ENCODE measurements around the gene CCER1. TPM values are rescaled to one million over a fixed set of nuclear protein-coding genes. Genes with fewer than 3 reads are reported as not detected.

CCER1 gene
- total and polyA plus RNA-seq, 9 of the 15 experiments (the other 6 are each of a cell fraction or from before 2014, with no cell fraction given): not detected

DNA sequence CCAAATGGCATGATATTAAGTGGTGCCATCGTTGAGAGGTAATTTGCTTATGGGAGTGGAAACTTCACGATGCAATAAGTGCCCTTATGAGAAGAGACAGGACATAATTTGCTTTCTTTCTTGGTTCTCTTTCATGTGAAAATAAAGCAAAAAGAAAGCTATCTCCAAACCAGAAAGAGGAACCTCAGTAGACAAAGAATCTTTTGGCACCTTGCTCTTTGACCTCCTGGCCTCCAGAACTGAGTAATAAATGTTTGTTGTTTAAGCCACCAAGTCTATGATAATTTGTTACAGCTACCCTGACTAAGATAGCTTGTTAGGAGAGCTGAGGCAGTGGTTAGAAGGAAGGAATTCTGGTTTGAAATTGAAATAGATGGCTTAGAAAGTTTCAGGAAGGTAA is 39.6 kb downstream of the CCER1 start:
- FAIRE-seq: no peak
- no peak overlapping the region for H3K9ac ChIP-seq (ENCODE audit: insufficient read depth in 1 of 2, low read depth in 2 of 2, low read length in 2 of 2)
- no peak for DNase-seq (ENCODE audit: extremely low read depth in 1 of 4, low spot score in 3 of 4)
- no peaks in the 10 kb centered on the region for H4K20me1 ChIP-seq (replicated peaks; ENCODE audit: control insufficient read depth, insufficient read depth, low read length)
- ChIA-PET CTCF (ENCODE audit: low intra/inter-chr PET ratio) (no interaction called here), POLR2A (interaction anchor here (1.1 kb wide), 1 partner anchor 9 kb away, joined by 3 read pairs; no protein-coding TSS in a partner anchor)
- H3K9me1 ChIP-seq (ENCODE audit: control insufficient read depth, insufficient read depth, low read length): no peaks in the 10 kb centered on the region
- no peaks in the 10 kb centered on the region for H3K36me3 ChIP-seq (ENCODE audit: control insufficient read depth, insufficient read depth, low read length)
- TF ChIP-seq RERE (CRISPR knock-in tag; IDR thresholded peaks at IDR 0.05; ENCODE audit: borderline replicate concordance): no peak
- no peak for TF ChIP-seq ETS2 (tag; IDR thresholded peaks at IDR 0.05; ENCODE audit: borderline replicate concordance, poor library complexity, severe bottlenecking)
- TF ChIP-seq ZC3H4 (CRISPR knock-in tag; IDR thresholded peaks at IDR 0.05; ENCODE audit: borderline replicate concordance): no peak
- TF ChIP-seq PCBP2 (IDR thresholded peaks at IDR 0.05; ENCODE audit: low read depth, low read length, poor library complexity, severe bottlenecking): no peak
- TF ChIP-seq ZNF124 (CRISPR knock-in tag; IDR thresholded peaks at IDR 0.05): no peak
- no peak for TF ChIP-seq ZNF282 (CRISPR knock-in tag; IDR thresholded peaks at IDR 0.05)
- TF ChIP-seq NFXL1 (CRISPR knock-in tag; IDR thresholded peaks at IDR 0.05): no peak
- TF ChIP-seq CBX8 (IDR thresholded peaks at IDR 0.05; ENCODE audit: borderline replicate concordance, extremely low read depth, low read depth, low read length, poor library complexity, severe bottlenecking): no peak
- no peak for TF ChIP-seq ZNF695 (CRISPR knock-in tag; IDR thresholded peaks at IDR 0.05)
- no peak for TF ChIP-seq MYC (IDR thresholded peaks at IDR 0.05; ENCODE audit: low read depth, low read length)
- no peak for TF ChIP-seq MYC (CRISPR knock-in tag; IDR thresholded peaks at IDR 0.05; ENCODE audit: borderline replicate concordance, low read depth)
- TF ChIP-seq ILK (tag; IDR thresholded peaks at IDR 0.05; ENCODE audit: borderline replicate concordance, low read depth): no peak
- no peak for TF ChIP-seq SFPQ (IDR thresholded peaks at IDR 0.05; ENCODE audit: low read depth, low read length)
- H3K27me3 ChIP-seq (ENCODE audit: control insufficient read depth in 2 of 2, insufficient read depth in 2 of 2, low read length in 2 of 2): no peaks in the 10 kb centered on the region
- H3K4me3 ChIP-seq: no peak overlapping the region
- H3K4me2 ChIP-seq (ENCODE audit: insufficient read depth, low read length): no peak overlapping the region
- no peak overlapping the region for H2AFZ ChIP-seq (ENCODE audit: low read depth, low read length)
- no peaks in the 10 kb centered on the region for H3K4me1 ChIP-seq (replicated peaks in 1 of 2; ENCODE audit: control insufficient read depth in 2 of 2, insufficient read depth in 2 of 2, low read length in 2 of 2)
- in situ Hi-C loops (cut with MboI): no loop called here
- H3K79me2 ChIP-seq (ENCODE audit: control insufficient read depth, insufficient read depth, low read length): no peaks in the 10 kb centered on the region
- BruUV-seq (replicated peaks): no TSS peak
- H3K27ac ChIP-seq (ENCODE audit: extremely low read depth, low read depth, low read length): no peak overlapping the region
- H3K9me3 ChIP-seq (replicated peaks; ENCODE audit: control insufficient read depth, insufficient read depth, low read depth, low read length): no peaks in the 10 kb centered on the region
- intact Hi-C loops (cut with micrococcal nuclease): no loop called here
- ATAC-seq: no peak
- 0% methylated on average over 2 of the region's 2 CpGs for WGBS (ENCODE audit: insufficient coverage, low coverage, missing lambda C conversion rate)

Data from K562 (cell line).